Central memory CD4-positive, alpha-beta T cell (primary cell): ENCODE results near the gene ARL3.
A peak's percentile ranks its signal among the peaks of the same experiment; 100 is the strongest.

Experiments used
- DNase-seq: peaks from one replicate; pipeline ENCODE4 v3.0.0; 2022

The ARL3 gene

DNA sequence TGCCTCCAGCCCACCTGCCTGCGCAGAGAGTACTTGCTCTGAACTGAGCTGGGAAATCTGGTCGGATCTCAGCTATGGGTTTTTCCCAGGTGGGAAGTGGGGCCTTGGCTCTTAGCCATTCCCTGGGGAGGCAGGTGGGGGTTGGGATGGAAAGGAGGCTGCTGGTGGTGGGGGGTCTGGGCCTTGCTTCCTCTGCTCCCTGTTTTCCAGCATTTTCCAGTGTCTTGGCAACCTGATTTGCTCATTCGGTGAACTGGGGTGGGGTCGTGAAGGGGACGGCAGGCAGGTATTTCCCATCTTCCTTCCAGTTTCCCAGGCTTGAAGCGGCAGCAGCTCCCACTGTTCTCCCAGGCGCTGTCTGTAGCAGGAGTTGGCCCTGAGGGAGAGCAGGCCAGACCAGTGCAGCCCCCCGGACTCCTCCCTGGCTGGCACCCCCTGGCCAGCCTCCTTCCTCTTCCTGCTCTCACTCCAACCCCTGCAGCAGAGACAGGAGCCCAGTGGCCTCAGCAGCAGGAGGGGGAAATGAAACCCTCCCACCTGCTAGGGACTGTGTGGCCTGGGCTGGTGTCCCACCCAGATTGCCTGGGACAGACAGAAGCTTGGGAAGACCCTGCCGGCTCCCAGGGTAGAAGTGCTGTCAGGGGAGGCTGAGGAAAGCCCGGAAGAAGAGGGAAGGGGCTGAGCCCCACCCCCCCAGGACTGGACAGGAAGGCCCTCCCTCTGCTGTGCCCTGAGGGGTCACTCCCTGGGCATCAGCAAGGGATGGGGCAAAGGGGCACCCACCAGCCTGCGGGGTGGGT lies 63.3 kb downstream of the ARL3 start:
- DNase-seq: no peak

- DNase-seq: no peak
Measured at GRCh38 chr10:102649797-102650654, 64.2 kb downstream of the ARL3 start.

GRCh38 chr10:102648889-102649796 lies 65.1 kb downstream of the ARL3 start:
- peak; percentile 15 for DNase-seq

GRCh38 chr10:102648269-102648888 lies 65.8 kb downstream of the ARL3 start:
- no peak for DNase-seq

- no peak for DNase-seq
Measured at GRCh38 chr10:102647443-102648268, 66.5 kb downstream of the ARL3 start.

- DNase-seq: peak; percentile 53
Measured at GRCh38 chr10:102646610-102647442, 67.4 kb downstream of the ARL3 start.

DNA sequence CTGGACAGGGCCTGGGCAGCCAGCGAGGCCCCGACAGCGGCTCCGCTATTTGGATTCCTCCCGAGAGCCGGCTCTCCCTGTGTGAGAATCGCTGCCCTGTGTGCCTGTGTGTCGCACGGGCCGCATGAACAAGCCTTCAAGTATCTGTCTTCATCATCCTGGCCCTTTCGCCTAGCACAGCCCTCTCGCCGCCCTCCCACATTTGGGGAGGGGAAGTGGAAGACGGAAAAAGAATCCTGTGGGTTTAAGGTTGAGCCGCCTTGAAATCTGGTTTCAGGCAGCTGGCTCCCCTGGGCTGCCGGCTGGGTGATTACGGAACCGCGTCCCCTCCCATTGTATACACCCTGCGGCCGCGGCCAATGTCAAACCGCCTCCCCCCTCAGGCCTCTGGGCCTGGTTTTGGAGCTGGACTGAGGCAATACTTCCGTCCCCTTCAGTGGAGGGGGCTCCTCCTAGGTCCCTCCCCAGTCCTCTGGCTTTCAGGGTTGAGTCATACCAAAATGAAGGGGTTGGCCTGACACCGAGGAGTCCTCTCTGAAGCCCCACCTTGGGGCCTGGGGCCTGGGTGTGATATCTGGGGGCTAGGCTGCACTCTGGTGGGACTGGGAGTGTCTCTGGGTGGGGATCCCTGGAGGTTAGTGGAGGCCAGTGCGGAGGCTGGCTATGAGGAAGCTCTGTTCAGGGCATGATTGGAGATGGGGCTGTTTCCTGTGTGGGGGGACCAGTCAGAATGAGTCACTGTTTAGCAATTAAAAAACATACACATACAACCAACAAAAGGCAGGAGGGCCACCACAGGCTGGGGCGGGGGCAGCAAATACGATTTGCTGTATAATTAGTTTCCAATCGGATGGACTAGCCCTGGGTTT lies 68.2 kb downstream of the ARL3 start:
- peak; percentile 68 for DNase-seq

DNA sequence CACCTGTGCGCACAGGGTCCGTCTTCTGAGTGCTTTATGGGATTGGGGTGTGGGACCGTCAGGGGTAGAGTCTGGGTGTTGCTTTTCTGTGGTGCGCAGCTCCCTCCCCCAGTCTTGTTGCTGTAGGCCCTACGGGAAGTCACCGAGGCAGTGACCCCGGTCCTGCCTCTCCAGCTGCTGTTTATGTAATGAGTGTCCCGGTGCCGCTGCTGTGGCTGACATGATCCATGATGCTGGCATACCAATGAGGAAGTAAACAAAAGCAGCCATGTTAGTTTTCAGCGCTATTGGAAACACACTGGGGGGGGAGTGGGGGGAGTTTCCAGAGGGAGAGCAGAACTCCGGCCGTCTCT lies 68.8 kb downstream of the ARL3 start:
- DNase-seq: peak; percentile 48

- peak; percentile 77 for DNase-seq
Measured at GRCh38 chr10:102644646-102645387, 69.4 kb downstream of the ARL3 start.

DNA sequence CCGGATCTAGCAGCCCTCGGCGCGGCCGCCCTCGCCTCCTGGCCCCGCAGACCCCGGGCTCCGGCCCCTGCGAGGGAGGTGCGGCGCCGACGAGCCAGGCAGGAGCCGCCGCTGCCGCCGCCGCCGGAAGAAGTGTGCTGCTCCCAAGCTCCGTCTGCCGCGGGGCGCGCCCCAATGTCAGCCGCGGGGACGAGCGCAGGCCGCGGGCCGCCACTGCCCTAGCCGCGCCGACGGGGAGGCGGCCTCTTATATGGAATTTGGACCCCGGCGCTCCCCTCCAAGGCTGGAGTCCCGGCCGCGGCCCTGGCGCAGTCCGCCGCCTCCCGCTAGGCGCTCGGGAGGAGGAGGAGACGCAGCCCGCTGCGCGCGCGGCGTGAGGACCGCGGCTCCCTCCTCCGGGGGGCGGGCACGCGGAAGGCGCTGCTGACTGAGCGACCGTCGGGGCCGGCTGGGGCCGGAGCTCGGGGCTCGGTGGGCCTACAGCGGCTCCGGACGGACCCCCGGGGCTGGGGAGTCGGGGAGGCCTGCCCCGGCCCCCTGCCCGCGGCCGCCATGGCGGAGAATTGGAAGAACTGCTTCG lies 70.0 kb downstream of the ARL3 start, which contains the start of gene TRIM8:
TSS of gene TRIM8 (plus strand) at position 414 of the 580 bp plus-strand sequence. CDS start at position 553, 139 bp downstream.
- DNase-seq: peak; percentile 62

DNA sequence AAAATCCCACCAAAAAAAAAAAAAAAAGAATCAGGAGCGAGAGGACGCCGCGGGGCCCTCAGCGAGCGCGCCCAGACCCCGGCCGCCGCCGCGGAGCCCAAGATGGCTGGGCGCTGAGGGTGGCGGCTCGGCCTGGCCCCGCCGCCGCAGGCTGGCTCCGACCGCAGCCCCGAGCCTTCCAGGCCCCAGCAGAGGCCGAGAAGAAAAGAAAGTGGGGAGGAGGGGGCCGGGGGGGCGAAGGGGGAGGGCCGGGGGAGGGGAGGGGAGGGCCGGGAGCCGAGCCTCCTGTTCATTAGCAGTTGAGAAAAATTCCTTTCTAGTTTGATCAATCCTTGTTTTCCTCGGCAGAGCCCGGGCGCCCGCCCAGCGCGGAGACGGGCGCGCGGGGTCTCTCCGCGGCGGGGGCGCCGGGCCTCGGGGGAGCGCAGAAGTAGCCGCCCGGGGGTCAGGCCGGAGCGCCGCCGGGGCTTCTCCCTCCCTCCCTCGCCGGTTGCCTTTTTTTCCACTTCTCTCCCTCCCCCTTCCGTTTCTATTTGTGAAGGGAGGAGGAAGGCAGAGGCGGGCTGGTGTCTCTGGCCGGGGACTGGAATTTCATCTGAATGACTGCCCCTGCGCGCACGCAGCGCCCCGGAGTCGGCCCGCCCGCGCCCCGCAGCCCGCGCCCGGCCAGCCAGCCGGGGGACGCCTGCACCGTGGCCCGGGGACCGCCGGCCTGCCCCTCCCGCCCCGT lies 70.7 kb downstream of the ARL3 start:
- DNase-seq: peak; percentile 31

DNA sequence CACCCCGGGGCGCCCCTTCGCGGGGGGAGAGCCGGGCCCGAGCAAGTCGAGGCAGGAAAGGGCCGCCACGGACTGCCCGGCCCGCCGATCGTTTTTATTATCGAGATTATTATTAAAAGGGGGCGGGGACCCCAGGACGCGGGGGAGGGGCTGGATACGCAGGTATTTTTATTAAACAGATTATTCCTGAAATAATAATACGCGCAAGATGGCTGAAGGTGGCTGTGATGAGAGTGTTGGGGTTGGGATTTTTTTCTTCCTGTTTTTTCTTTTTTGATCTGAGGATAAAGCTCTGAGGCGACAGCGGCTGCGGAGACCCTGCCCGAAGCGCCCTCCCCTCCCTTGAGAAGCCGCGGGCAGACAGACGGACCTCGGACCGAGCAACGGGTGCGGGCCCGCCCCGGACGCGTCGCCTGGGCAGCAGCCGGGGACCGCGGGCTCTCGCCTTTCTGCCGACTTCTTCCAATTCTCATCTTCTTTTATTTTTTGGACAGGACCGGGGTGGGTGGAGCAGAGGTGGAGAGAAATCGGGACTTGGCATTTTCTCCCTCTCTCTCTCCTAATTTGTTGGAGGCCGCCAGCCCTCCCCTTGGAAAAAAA lies 71.4 kb downstream of the ARL3 start:
- peak; percentile 63 for DNase-seq

- peak; percentile 93 for DNase-seq
Measured at GRCh38 chr10:102641880-102642735, 72.1 kb downstream of the ARL3 start.

DNA sequence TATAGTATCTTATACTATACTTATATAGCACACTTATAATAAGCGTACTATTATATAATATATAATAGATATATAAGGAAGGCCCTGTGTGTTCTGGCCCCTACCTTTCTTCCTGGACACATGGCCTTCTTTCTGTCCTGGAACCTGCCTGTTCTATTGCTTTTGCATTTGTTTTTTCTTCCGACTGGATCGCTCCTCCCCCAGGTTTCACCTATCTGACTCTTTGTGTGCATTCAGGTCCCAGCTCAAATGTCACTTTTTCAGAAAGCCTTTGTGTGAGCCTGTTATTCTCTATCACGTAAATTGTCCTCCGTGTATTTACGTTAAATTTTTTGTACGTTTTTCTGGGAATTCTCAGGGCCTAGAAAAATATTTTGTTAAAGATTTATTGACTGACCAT lies 72.8 kb downstream of the ARL3 start:
- DNase-seq: no peak

- DNase-seq: no peak
Measured at GRCh38 chr10:102639537-102639936, 74.7 kb downstream of the ARL3 start.

GRCh38 chr10:102635377-102635776 lies 78.8 kb downstream of the ARL3 start:
- DNase-seq: peak; percentile 49
